Fibroblast of mammary gland (primary cell): ENCODE measurements around the gene DAPK1.

Experiments used
- DNase-seq: peaks from one replicate; pipeline ENCODE4 v3.0.0-alpha.2; 2010; ENCODE audit warnings: low read depth
- H3K4me3 ChIP-seq: 2 replicates; pipeline ENCODE4 v1.5.1; 2011; ENCODE audit warnings: low read depth, mild to moderate bottlenecking, low read length, moderate library complexity; ENCODE audit not compliant: control insufficient read depth
- TF ChIP-seq, protein P1 (sequence below): conservative IDR thresholded peaks from 2 replicates; pipeline ENCODE4 v1.5.1; 2011; ENCODE audit warnings: low read depth, low read length, inconsistent platforms; ENCODE audit not compliant: control insufficient read depth, insufficient read depth

The DAPK1 gene

DNA sequence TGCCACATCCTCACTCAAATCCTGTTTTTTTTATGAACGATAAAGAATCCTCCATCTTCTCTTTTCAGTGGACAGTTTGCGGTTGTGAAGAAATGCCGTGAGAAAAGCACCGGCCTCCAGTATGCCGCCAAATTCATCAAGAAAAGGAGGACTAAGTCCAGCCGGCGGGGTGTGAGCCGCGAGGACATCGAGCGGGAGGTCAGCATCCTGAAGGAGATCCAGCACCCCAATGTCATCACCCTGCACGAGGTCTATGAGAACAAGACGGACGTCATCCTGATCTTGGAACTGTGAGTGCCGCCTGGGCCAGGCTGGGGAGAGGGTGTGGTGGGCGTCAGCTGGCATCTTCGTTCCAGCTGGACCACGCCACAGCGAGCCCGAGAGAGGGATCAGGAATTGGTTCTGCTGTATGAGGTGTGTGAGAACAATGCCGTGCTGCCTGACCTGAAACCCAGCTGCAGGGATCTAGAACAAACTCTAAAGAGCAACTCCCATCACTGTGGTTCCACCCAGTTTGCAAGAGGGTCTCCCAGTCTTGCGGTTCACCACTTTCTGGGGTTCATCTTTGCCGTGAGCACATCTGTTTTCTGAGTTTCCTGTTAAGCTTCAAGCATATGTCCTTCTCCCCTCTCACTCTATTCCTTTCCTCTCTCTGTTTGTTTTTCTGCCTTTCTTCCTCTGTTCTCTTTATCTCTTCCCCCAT lies 107.4 kb downstream of the DAPK1 start:
- no peak overlapping the region for H3K4me3 ChIP-seq
- no peak for DNase-seq
- TF ChIP-seq, protein P1, sequence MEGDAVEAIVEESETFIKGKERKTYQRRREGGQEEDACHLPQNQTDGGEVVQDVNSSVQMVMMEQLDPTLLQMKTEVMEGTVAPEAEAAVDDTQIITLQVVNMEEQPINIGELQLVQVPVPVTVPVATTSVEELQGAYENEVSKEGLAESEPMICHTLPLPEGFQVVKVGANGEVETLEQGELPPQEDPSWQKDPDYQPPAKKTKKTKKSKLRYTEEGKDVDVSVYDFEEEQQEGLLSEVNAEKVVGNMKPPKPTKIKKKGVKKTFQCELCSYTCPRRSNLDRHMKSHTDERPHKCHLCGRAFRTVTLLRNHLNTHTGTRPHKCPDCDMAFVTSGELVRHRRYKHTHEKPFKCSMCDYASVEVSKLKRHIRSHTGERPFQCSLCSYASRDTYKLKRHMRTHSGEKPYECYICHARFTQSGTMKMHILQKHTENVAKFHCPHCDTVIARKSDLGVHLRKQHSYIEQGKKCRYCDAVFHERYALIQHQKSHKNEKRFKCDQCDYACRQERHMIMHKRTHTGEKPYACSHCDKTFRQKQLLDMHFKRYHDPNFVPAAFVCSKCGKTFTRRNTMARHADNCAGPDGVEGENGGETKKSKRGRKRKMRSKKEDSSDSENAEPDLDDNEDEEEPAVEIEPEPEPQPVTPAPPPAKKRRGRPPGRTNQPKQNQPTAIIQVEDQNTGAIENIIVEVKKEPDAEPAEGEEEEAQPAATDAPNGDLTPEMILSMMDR = no peak

DNA sequence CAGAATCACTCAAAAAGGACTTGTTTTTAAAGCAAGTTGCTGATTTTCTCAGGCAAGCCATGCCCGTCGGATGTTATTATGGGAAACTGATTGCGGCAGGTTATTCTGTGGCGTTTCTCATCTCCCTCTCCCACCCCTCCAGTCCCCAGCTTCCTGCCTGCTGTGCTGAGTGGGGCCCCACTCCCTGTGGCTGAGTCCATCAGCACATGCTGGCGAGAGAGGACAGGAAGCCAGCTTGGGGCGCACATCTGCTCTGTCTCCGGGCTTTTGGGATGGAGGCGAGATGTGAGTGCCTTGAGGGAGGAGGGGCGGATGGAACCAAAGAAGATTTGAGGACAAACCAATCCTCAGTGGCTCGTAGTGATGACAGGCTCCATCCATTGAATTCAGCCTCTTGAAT lies 108.0 kb downstream of the DAPK1 start:
- no peak for DNase-seq
- TF ChIP-seq, protein P1 = no peak
- no peak overlapping the region for H3K4me3 ChIP-seq

DNA sequence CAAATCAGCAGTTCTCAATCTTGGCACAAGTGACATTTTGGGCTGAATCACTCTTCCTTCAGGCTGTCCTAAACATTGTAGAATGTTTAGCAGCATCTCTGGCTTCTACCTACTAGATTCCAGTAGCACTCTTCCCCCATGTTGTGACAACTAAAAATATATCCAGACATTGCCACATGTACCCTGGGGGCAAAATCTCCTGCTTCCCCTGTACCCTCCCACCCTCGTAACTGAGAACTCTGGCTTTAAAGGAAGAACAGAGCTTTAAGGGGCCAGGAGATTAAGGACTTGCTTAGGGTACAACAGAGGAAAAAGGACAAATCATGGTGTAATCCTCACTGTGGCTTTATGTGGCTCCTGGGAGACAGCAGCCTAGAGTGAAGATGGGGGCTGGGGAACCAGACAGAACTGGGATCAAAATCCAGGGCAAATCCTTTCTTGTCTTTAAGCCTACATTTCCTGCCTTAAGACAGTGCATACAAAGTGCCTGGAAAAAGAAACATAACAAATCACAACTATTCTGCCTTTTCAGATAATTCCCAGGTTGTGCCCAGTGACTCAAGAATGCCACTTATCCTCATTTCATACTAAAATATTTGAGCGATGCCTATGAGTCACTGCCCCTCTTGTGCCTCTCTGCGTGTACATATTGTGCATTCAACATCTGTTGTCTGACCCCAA lies 109.3 kb downstream of the DAPK1 start:
- TF ChIP-seq, protein P1 = no peak
- DNase-seq = peak; percentile 71
- no peak overlapping the region for H3K4me3 ChIP-seq

DNA sequence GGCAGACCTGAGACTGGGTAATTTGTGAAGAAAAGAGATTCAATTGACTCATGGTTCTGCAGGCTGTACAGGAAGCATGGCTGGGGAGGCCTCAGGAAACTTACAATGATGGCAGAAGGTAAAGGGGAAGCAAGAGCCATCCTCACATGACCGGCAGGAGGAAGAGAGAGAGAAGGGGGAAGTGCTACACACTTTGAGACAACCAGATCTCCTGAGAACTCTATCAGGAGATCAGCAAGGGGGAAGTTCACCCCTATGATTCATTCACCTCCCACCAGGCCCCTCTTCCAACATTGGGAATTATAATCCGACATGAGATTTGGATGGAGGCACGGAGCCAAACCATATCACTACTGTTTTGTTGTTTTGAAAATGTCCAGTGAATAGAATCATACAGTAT lies 110.2 kb downstream of the DAPK1 start:
- DNase-seq = no peak
- no peak overlapping the region for H3K4me3 ChIP-seq
- TF ChIP-seq, protein P1 = no peak

DNA sequence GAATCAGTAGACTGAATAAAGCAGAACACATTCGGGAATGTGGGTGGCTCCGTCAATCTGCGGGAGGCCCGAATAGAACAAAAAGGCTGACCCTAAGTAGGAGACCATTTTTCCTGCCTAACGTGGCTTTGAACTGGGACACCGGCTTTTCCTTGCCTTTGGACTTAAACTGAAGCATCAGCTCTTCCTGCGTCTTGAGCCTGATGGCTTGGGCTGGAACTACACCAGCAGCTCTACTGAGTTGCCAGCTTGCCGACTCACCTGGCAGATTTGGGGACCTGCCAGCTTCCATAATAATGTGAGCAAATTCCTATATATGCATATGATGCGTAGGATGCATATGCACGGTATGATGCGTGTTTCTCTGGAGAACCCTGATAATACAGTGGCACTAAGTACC lies 111.3 kb downstream of the DAPK1 start:
- TF ChIP-seq, protein P1 = no peak
- H3K4me3 ChIP-seq = no peak overlapping the region
- DNase-seq = no peak

DNA sequence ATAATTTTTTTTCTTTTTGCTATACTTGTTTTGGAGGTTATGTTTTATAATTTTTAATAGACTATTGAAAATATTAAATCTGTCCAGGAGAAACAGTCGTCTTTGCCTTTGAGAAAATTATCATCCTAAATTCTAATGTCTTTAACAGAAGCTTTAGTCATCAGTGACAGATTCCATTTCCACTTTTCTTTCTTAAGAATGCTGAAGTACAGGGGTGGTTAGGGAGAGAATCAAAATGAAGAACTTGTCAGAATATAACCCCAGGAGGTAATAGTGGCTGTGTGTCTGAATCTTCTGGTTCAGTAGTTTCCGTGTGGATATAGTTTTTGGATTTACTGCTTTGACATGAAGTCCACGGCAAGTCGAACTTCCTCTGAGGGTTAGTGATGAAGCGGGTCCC lies 111.8 kb downstream of the DAPK1 start:
- no peak for DNase-seq
- no peak overlapping the region for H3K4me3 ChIP-seq
- TF ChIP-seq, protein P1 = no peak
